ENCODE results near the gene SLC38A3.

Gene SLC38A3

GRCh38 chr3:50254577-50255250, 49.6 kb downstream of the SLC38A3 start:
- Histone ChIP-seq H3K4me3 (ENCODE audit: low read depth in 1 of 2, low read length in 1 of 2) (peak overlapping the region; percentile 20 to 48), H3K27ac (peak overlapping the region; percentile 100), H3K4me1 (ENCODE audit: control insufficient read depth in 1 of 2, insufficient read depth in 1 of 2, low read depth in 1 of 2, low read length in 1 of 2) (peaks cover 62% of the 10 kb centered on the region in 2 experiments), H3K36me3 (peaks cover 98% of the 10 kb centered on the region), H3K27me3 (no peaks in the 10 kb centered on the region), H3K9me3 (peaks cover 10% of the 10 kb centered on the region)
- peak; percentile 55 for TF ChIP-seq CTCF (IDR thresholded peaks at IDR 0.05)

GRCh38 chr3:50255251-50255615, 50.2 kb downstream of the SLC38A3 start:
- H3K27me3 ChIP-seq, result no peaks in the 10 kb centered on the region
- H3K4me3 ChIP-seq (ENCODE audit: low read depth in 1 of 2, low read length in 1 of 2), result peak overlapping the region; percentile 20 to 48
- H3K36me3 ChIP-seq, result peaks cover 94% of the 10 kb centered on the region
- TF ChIP-seq CTCF (IDR thresholded peaks at IDR 0.05), result no peak
- H3K9me3 ChIP-seq, result peaks cover 10% of the 10 kb centered on the region
- peaks cover 58 to 62% of the 10 kb centered on the region in 2 experiments for H3K4me1 ChIP-seq (ENCODE audit: control insufficient read depth in 1 of 2, insufficient read depth in 1 of 2, low read depth in 1 of 2, low read length in 1 of 2)
- peak overlapping the region; percentile 100 for H3K27ac ChIP-seq

- H3K36me3 ChIP-seq, result peaks cover 87% of the 10 kb centered on the region
- no peak overlapping the region for H3K4me3 ChIP-seq (ENCODE audit: low read depth in 1 of 2, low read length in 1 of 2)
- H3K27me3 ChIP-seq, result no peaks in the 10 kb centered on the region
- peaks cover 10% of the 10 kb centered on the region for H3K9me3 ChIP-seq
- TF ChIP-seq CTCF (IDR thresholded peaks at IDR 0.05), result peak; percentile 26
- H3K27ac ChIP-seq, result peak overlapping the region; percentile 100
- peaks cover 50 to 54% of the 10 kb centered on the region in 2 experiments for H3K4me1 ChIP-seq (ENCODE audit: control insufficient read depth in 1 of 2, insufficient read depth in 1 of 2, low read depth in 1 of 2, low read length in 1 of 2)
Observed at GRCh38 chr3:50256978-50257890, 52.2 kb downstream of the SLC38A3 start.

GRCh38 chr3:50258029-50258680, 53.1 kb downstream of the SLC38A3 start:
- peaks cover 87% of the 10 kb centered on the region for H3K36me3 ChIP-seq
- H3K9me3 ChIP-seq, result peaks cover 10% of the 10 kb centered on the region
- H3K4me1 ChIP-seq (ENCODE audit: control insufficient read depth in 1 of 2, insufficient read depth in 1 of 2, low read depth in 1 of 2, low read length in 1 of 2), result peaks cover 41 to 44% of the 10 kb centered on the region in 2 experiments
- no peak overlapping the region for H3K4me3 ChIP-seq (ENCODE audit: low read depth in 1 of 2, low read length in 1 of 2)
- H3K27ac ChIP-seq, result peak overlapping the region; percentile 100
- no peak for TF ChIP-seq CTCF (IDR thresholded peaks at IDR 0.05)
- H3K27me3 ChIP-seq, result no peaks in the 10 kb centered on the region

GRCh38 chr3:50258979-50259378, 53.9 kb downstream of the SLC38A3 start:
- H3K27me3 ChIP-seq, result no peaks in the 10 kb centered on the region
- TF ChIP-seq CTCF (IDR thresholded peaks at IDR 0.05), result no peak
- H3K4me3 ChIP-seq (ENCODE audit: low read depth in 1 of 2, low read length in 1 of 2), result no peak overlapping the region
- peaks cover 78% of the 10 kb centered on the region for H3K36me3 ChIP-seq
- H3K27ac ChIP-seq, result peak overlapping the region; percentile 100
- peaks cover 10% of the 10 kb centered on the region for H3K9me3 ChIP-seq
- H3K4me1 ChIP-seq (ENCODE audit: control insufficient read depth in 1 of 2, insufficient read depth in 1 of 2, low read depth in 1 of 2, low read length in 1 of 2), result peaks cover 33 to 36% of the 10 kb centered on the region in 2 experiments

All from neutrophil (primary cell).